Amniotic stem cell (primary cell): ENCODE data around the gene GJB3.
"Not testable (repeated sequence)": the region's sequence is repeated elsewhere in the genome, so short reads cannot be mapped to it uniquely, and the experiment has no call there.

ENCODE experiments used
- DNase-seq: peaks from one replicate; lab custom pipeline; 2025; lab: John Stamatoyannopoulos, UW

Gene GJB3

DNA sequence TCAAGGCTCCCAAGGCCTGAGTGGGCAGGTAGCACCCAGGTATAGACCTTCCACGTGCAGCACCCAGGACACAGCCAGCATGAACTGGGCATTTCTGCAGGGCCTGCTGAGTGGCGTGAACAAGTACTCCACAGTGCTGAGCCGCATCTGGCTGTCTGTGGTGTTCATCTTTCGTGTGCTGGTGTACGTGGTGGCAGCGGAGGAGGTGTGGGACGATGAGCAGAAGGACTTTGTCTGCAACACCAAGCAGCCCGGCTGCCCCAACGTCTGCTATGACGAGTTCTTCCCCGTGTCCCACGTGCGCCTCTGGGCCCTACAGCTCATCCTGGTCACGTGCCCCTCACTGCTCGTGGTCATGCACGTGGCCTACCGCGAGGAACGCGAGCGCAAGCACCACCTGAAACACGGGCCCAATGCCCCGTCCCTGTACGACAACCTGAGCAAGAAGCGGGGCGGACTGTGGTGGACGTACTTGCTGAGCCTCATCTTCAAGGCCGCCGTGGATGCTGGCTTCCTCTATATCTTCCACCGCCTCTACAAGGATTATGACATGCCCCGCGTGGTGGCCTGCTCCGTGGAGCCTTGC is 19.7 kb upstream of the GJB3 start:
- DNase-seq = no peak

DNA sequence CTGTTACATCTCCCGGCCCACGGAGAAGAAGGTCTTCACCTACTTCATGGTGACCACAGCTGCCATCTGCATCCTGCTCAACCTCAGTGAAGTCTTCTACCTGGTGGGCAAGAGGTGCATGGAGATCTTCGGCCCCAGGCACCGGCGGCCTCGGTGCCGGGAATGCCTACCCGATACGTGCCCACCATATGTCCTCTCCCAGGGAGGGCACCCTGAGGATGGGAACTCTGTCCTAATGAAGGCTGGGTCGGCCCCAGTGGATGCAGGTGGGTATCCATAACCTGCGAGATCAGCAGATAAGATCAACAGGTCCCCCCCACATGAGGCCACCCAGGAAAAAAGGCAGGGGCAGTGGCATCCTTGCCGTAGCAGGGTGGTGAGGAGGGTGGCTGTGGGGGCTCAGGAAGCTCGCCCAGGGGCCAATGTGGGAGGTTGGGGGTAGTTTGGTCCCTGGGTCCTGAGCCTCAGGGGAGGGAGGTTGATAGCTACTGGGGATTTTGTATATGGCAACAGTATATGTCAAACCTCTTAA is 19.2 kb upstream of the GJB3 start:
- no peak for DNase-seq

DNA sequence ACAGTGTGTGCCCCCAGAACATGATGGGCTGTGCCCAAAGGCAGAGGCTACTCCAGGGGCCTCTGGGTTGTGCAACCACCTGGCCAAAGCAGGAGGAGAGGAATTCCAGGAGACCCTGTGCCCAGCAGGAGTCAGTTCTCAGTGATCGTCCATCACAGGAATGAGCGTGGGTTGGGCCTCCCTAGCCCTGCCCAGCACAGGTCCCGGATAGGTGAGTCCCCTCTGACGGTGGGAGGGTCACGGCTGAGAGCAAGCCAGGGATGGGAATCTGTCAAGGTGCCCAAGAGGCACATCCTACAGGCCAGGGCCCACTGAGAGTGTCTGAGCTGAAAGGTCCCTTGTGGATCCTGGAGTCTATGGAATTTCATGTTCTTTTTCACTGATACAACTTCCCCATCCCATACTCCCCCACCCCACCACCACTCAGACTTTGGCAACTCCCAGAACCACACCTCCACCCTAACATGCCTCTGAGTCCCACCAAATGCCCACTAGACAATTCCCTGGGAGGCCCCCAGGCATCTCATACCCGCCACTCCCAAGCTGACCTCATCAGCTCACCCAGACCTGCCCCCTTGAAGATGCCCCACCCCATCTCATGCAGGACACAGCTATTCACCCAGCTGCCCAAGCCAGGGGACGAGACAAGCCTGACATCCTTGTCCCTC is 18.4 kb upstream of the GJB3 start:
- no peak for DNase-seq

DNA sequence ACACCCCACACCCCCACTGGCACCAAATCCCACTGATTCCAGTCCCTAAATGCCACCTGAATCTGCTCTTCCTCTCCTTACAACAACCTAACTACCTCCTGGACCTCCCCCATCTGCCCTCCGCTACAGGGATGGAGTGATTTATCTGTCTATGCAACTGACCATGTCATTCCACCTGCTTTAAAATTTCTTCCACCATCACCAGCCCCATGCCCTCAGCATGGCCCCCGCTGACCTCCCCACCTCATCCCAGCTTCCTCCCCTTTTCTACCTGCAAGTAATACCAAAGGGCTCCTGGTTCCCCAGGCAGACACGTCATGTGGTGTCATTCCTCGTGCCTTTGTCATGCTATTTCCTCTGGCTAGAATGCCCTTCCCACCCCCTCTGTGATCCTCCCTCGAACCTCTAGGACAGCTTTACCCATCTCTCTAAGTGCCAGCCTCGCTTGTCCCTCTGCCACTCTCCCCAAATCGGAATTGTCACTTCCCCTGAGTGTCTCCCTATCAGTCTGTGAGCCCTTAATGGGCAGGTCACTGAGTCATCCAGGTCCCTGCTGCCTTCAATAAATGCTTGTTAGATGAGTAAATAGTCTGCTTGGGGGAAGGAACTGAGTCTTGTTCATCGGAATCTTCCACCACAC is 17.8 kb upstream of the GJB3 start:
- DNase-seq = no peak

DNA sequence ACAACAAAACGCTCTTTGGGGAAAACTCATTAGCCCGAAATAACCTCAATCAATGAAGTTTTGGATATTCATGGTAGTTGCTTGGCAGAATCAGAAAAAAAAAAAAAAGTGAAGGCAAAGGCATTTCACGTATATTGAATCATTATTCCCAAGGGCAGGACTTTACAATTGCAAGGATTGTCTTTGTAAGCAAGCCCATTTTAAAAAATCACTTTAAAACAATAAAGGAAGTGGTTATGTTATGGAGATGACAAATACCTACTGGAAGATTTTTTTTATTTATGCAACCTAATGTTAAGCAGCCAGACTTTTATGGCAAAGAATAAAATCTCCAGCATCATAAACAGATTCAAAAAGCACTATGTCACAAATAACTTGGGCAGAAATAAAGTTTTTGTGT is 12.2 kb upstream of the GJB3 start:
- DNase-seq = no peak

DNA sequence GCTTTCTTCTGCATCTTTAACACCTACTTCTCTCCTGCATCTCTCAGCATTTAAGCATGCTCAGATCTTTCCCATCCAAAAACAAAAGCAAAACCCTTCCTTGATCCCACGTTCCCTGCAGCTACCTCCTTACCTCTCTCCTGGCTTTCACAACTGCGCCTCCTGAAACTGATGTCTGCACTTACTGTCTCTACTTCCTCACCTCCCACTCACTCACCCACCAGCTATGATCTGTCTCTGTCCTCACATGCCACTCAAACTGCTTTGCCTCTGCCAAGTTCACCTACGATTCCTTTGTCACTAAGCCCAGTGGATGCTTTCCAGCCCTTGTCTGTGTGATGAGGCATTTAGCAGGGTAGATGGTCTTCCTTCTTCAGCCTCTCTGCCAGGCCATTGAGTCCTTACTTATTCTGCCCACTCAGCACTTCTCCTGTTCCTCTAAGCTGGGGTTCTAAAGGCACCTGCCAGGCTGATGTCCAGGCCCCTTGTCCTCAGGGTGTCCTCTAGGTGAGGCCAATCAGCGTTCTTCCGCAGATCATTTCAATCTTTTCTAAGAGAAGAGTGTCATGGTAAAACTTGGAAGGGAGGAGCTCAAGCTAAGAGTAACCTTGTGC is 10.0 kb upstream of the GJB3 start:
- DNase-seq = no peak

DNA sequence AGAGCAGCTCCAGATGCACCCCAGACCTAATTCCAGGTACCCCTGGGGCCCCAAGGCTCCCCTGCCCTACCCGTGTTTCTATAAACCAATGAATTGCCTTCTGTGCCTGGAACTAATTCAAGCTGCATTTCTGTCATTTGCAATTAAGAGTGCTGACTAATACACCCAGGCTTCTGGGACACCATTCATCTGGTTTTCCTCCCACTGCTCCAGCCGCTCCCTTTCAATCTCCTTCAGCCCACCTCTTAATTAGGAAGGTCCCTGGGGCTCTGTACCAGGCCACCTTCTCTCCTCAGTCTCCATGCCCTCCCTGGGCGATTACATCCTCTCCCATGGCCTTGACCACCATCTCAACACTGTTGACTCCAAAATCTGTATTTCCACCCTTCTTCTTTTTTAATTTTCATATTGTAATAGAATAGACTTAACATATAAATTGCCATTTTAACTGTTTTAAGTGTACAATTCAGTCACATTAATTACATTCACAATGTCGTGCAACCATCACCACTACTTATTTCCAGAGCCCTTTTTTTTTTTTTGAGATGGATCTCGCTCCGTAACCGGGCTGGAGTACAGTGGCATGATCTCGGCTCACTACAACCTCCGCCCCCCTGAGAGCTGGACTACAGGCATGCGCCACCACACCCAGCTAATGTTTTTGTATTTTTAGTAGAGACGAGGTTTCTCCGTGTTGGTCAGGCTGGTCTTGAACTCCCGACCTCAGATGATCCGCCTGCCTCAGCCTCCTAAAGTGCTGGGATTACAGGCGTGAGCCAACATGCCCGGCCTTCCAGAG is 9.2 kb upstream of the GJB3 start:
- DNase-seq = no peak

DNA sequence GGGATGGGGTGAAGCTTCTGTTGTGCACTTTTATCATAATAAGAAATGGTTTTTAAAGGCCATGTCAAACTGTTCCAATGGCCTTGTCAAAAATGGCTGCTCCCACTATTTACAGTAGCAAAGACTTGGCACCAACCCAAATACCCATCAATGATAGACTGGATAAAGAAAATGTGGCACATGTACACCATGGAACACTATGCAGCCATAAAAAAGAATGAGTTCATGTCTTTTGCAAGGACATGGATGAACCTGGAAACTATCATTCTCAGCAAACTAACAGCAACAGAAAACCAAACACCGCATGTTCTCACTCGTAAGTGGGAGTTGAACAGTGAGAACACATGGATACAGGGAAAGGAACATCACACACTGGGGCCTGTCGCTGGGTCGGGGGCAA is 7.9 kb upstream of the GJB3 start:
- not testable (repeated sequence) for DNase-seq

DNA sequence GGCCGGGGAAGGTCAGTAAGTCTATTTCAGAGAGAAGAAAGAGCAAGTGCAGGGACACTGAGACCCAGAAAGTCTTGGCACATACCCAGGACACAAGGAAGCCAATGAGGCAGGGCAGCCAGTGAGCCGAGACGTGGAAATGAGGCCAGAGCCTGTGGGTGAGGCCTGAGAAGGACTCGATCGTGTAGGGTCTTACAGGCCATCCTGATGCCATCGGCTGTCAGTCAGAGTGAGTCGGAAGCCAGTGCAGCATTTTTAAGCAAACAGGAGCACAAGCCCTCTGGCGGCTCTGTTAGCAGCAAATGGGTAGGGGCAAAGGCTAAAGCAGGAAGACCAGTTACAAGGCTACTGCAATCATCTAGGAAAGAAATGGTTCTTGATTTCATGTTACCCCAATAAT is 6.1 kb upstream of the GJB3 start:
- no peak for DNase-seq

DNA sequence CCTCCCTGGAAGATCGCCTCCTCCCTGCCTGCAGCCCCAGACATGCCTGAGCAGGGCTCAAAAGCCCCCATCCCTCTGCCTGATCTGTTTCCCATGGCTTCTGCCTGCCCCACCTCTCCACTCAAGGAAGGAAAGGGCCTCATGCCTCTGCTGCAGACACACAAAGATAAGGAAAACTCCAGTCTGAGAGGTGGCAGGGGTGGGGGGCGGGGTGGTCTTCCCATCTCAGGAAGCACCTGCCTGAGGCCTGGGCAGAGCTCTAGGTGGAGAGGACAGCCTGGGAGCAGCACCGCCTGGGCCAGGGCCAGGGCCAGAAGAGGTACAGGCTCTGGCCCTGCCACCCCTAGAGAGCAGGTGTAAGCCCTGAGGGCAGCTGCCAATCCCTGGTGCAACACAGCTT is 4.1 kb upstream of the GJB3 start:
- no peak for DNase-seq

DNA sequence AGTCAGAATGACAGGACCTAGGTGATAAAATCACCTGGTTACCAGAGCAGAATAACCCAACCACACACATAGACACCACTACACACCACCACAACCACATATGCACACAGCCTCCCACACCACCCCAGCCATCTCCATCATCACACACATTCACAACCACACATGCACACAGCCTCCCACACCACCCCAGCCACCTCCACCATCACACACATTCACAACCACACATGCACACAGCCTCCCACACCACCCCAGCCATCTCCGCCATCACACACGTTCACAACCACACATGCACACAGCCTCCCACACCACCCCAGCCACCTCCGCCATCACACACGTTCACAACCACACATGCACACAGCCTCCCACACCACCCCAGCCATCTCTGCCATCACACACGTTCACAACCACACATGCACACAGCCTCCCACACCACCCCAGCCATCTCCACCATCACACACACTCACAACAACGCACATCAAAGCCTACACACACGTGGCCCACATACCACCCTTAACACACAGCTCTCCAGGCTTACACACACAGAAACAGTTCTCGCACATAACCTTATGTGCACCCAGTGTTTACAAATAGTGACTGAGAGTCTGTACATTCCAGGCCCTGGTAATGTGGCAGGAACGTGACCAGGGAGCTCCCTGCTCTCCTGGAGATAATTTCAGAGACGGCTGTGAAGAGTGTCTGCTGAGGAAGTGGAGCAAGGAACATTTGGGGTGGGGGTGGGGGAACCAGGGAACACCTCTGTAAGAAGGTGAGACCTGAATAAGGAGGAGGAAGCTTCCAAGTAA is 3.3 kb upstream of the GJB3 start:
- no peak for DNase-seq

DNA sequence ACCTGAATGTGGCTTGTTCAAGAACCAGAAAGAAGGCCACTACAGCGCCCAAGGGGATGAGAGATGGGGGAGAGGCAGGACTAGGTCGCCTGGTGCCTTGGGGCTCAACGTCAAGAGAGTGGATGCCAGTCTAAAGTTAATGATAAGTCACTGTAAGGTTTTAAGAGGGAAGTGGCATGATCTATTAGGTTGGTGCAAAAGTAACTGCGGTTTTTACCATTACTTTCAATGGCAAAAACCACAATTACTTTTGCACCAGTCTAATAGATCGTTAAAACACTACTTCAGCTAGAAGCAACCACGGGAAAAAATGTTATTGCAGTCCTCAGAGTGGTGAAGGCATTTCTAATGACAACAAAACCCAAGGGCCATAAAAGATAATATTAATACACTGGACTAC is 2.6 kb upstream of the GJB3 start:
- DNase-seq = no peak

DNA sequence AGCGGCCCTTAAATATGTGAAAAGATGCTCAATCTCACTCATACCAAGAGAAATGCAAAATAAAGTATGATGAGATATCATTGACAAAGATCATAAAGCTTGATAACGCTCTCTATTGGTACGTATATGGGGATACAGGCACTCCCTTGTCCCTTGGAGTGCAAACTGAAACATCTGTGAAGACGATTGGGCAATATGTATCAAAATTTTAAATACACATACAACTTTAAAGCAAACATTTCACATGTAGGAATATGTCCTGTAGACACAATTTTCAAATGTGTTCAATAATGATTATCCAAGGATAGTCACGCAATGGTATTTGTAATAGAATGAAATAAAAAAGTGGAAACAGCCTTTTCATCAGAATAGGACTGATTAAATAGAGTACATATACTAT is 2.0 kb upstream of the GJB3 start:
- no peak for DNase-seq

DNA sequence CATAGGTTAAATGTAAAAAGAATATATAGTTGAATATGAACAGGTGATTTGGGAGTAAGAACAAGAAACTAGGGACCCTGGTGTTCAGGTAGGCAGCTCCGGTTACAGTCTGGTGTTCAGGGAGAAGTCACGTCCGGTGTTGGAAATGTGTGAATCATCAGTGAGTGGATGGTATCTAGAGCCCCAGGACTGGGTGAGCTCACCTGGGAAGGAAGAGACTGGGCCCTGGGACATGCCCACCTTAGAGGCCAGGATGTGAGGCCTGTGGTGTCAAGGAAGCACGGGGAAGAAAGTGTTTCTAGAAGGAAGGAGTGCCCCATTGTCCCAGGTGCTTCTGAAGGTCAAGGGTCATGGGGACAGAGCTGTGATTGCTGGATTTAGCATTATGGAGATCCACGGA is 1.5 kb upstream of the GJB3 start:
- DNase-seq = no peak

DNA sequence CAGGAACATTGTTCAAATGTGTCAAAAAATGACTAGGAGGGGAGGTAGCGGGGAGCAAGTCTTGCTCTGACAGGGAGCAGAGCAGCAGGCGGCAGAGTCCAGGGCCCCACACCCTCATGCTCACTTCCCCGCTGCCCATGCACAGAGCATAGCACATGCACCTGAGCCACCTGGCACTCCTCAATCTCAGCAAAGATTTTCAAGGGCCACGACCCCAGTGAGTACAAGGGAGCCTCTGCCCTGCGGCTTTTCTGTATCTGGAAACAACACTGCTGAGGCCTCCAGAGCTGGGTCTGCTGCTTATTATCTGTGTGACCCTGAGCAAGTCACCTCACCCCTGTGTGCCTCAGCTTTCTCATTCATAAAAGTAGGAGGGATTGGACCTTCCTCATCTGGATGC is 1.1 kb upstream of the GJB3 start:
- no peak for DNase-seq

DNA sequence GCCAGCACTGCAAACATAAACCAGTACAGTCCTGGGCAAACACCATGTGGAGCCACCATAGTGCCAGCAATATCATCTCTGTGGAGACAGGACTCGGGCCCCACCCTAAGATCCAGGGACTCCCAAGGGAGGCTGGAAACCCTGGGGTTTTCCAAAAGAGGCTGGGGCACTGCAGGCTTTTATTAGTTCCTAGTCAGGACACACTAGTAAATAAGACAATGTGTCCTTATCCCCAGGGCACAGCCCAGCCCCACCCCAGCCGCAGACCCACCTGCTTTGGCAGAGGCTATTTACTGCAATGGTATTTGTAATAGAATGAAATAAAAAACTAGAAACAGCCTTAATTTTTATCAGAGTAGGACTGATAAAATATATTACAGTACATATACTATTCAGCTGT is 486 bp upstream of the GJB3 start:
- no peak for DNase-seq

DNA sequence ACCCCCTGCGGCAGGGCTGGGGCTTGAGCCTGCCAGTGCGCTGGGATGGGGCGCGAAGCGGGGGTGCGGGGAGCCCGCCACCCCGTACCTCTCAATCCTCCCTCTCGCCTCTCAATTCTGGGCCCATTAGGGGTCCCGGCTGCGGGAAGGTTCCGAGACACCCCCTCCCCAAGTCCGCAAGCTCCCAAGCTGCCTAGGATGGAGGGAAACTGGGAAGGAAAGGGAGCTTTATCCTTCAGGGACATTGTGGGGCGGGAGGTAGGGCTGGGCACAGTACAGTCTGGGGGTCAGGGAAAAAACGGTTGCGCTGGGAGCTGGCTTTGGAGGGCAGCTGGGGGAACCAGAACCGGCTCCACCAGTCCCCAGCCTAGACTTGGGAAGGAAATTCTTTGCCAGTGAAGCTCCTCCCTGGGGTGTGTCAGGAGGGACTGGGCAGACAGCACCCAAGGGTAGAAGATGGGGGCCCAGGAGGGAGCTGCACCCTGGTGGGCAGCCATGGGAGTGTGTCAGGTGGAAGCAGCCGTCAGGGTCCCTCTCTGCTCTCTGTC is 904 bp downstream of the GJB3 start:
- no peak for DNase-seq

DNA sequence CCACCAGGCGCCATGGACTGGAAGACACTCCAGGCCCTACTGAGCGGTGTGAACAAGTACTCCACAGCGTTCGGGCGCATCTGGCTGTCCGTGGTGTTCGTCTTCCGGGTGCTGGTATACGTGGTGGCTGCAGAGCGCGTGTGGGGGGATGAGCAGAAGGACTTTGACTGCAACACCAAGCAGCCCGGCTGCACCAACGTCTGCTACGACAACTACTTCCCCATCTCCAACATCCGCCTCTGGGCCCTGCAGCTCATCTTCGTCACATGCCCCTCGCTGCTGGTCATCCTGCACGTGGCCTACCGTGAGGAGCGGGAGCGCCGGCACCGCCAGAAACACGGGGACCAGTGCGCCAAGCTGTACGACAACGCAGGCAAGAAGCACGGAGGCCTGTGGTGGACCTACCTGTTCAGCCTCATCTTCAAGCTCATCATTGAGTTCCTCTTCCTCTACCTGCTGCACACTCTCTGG is 3.8 kb downstream of the GJB3 start:
- DNase-seq = no peak

DNA sequence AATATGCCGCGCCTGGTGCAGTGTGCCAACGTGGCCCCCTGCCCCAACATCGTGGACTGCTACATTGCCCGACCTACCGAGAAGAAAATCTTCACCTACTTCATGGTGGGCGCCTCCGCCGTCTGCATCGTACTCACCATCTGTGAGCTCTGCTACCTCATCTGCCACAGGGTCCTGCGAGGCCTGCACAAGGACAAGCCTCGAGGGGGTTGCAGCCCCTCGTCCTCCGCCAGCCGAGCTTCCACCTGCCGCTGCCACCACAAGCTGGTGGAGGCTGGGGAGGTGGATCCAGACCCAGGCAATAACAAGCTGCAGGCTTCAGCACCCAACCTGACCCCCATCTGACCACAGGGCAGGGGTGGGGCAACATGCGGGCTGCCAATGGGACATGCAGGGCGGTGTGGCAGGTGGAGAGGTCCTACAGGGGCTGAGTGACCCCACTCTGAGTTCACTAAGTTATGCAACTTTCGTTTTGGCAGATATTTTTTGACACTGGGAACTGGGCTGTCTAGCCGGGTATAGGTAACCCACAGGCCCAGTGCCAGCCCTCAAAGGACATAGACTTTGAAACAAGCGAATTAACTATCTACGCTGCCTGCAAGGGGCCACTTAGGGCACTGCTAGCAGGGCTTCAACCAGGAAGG is 4.3 kb downstream of the GJB3 start:
- no peak for DNase-seq

DNA sequence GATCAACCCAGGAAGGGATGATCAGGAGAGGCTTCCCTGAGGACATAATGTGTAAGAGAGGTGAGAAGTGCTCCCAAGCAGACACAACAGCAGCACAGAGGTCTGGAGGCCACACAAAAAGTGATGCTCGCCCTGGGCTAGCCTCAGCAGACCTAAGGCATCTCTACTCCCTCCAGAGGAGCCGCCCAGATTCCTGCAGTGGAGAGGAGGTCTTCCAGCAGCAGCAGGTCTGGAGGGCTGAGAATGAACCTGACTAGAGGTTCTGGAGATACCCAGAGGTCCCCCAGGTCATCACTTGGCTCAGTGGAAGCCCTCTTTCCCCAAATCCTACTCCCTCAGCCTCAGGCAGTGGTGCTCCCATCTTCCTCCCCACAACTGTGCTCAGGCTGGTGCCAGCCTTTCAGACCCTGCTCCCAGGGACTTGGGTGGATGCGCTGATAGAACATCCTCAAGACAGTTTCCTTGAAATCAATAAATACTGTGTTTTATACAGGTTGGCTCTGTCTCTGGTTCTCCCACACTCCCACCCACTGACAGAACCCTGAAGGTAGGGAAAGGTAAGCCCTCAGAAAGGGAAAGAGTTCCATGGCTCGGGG is 5.0 kb downstream of the GJB3 start:
- DNase-seq = no peak
